HG03103 (cell line): ENCODE data around the gene CFAP61.

Source experiments
- ATAC-seq: cut with Tn5 transposase; IDR thresholded peaks from one replicate; pipeline ENCODE4 v1.9.1; 2021; ENCODE audit warnings: low read depth; ENCODE audit not compliant: unreplicated experiment

CFAP61 gene

GRCh38 chr20:20027284-20027683, 25.0 kb upstream of the CFAP61 start:
- no peak for ATAC-seq

- ATAC-seq: no peak
Measured at GRCh38 chr20:20031790-20032189, 20.5 kb upstream of the CFAP61 start.

- no peak for ATAC-seq
Measured at GRCh38 chr20:20034486-20034885, 17.8 kb upstream of the CFAP61 start.

- no peak for ATAC-seq
Measured at GRCh38 chr20:20036756-20037155, 15.6 kb upstream of the CFAP61 start.

- ATAC-seq: no peak
Measured at GRCh38 chr20:20037960-20038359, 14.4 kb upstream of the CFAP61 start.

- no peak for ATAC-seq
Measured at GRCh38 chr20:20038586-20038985, 13.7 kb upstream of the CFAP61 start.

GRCh38 chr20:20039752-20040387, 12.5 kb upstream of the CFAP61 start:
- no peak for ATAC-seq

GRCh38 chr20:20051767-20052073, 612 bp upstream of the CFAP61 start:
- peak; percentile 18 for ATAC-seq

GRCh38 chr20:20060234-20060998, 8.1 kb downstream of the CFAP61 start:
- ATAC-seq: no peak

GRCh38 chr20:20063941-20064702, 11.8 kb downstream of the CFAP61 start:
- ATAC-seq: no peak

- no peak for ATAC-seq
Measured at GRCh38 chr20:20065361-20065760, 13.0 kb downstream of the CFAP61 start.

GRCh38 chr20:20070871-20071726, 18.8 kb downstream of the CFAP61 start:
- ATAC-seq: no peak

- ATAC-seq: no peak
Measured at GRCh38 chr20:20073801-20074371, 21.6 kb downstream of the CFAP61 start.

- no peak for ATAC-seq
Measured at GRCh38 chr20:20075032-20075431, 22.7 kb downstream of the CFAP61 start.

- ATAC-seq: no peak
Measured at GRCh38 chr20:20076297-20077065, 24.1 kb downstream of the CFAP61 start.

GRCh38 chr20:20078041-20078440, 25.7 kb downstream of the CFAP61 start:
- ATAC-seq: no peak

- ATAC-seq: no peak
Measured at GRCh38 chr20:20079102-20079784, 26.9 kb downstream of the CFAP61 start.

- no peak for ATAC-seq
Measured at GRCh38 chr20:20083807-20084206, 31.5 kb downstream of the CFAP61 start.

- no peak for ATAC-seq
Measured at GRCh38 chr20:20084296-20084752, 32.0 kb downstream of the CFAP61 start.
